CD4-positive, alpha-beta T cell treated with Interleukin-17A for 1 hour (primary cell): ENCODE results near the gene GPR25.
"Not testable (repeated sequence)": the region's sequence is repeated elsewhere in the genome, so short reads cannot be mapped to it uniquely, and the experiment has no call there.

Experiments
- DNase-seq: peaks from one replicate; pipeline ENCODE4 v3.0.0-alpha.2; 2020

Gene GPR25

GRCh38 chr1:200895801-200896530 is 23.2 kb downstream of the GPR25 start:
- no peak for DNase-seq

GRCh38 chr1:200896531-200897196 is 23.9 kb downstream of the GPR25 start:
- DNase-seq = no peak

GRCh38 chr1:200897259-200897658 is 24.5 kb downstream of the GPR25 start:
- DNase-seq = no peak

GRCh38 chr1:200899015-200899386 is 26.2 kb downstream of the GPR25 start:
- DNase-seq = no peak

- no peak for DNase-seq
Observed at GRCh38 chr1:200899451-200899915, 26.7 kb downstream of the GPR25 start.

GRCh38 chr1:200899954-200900867 is 27.4 kb downstream of the GPR25 start:
- DNase-seq = no peak

- DNase-seq = no peak
Observed at GRCh38 chr1:200900877-200901276, 28.1 kb downstream of the GPR25 start.

- no peak for DNase-seq
Observed at GRCh38 chr1:200901350-200901749, 28.6 kb downstream of the GPR25 start.

GRCh38 chr1:200901796-200902444 is 29.1 kb downstream of the GPR25 start:
- DNase-seq = no peak

GRCh38 chr1:200903793-200904192 is 31.0 kb downstream of the GPR25 start:
- DNase-seq = no peak

- DNase-seq = no peak
Observed at GRCh38 chr1:200904772-200905171, 32.0 kb downstream of the GPR25 start.

GRCh38 chr1:200905411-200906052 is 32.8 kb downstream of the GPR25 start:
- DNase-seq = peak; percentile 77

- DNase-seq = no peak
Observed at GRCh38 chr1:200906491-200906890, 33.7 kb downstream of the GPR25 start.

GRCh38 chr1:200907611-200908097 is 34.9 kb downstream of the GPR25 start:
- DNase-seq = no peak

- no peak for DNase-seq
Observed at GRCh38 chr1:200908191-200908868, 35.5 kb downstream of the GPR25 start.

- no peak for DNase-seq
Observed at GRCh38 chr1:200909071-200909470, 36.3 kb downstream of the GPR25 start.

GRCh38 chr1:200909757-200910239 is 37.0 kb downstream of the GPR25 start:
- no peak for DNase-seq

- DNase-seq = no peak
Observed at GRCh38 chr1:200911361-200911760, 38.6 kb downstream of the GPR25 start.

GRCh38 chr1:200911936-200912335 is 39.2 kb downstream of the GPR25 start:
- not testable (repeated sequence) for DNase-seq

- DNase-seq = no peak
Observed at GRCh38 chr1:200912737-200913407, 40.1 kb downstream of the GPR25 start.

GRCh38 chr1:200916152-200916551 is 43.4 kb downstream of the GPR25 start:
- no peak for DNase-seq
